CD4-positive, alpha-beta T cell treated with Interleukin-12 subunit alpha and Interleukin-12 subunit beta, for 1 hour (primary cell): ENCODE results near the gene IMP4.

Experiments used
- DNase-seq: peaks from one replicate; pipeline ENCODE4 v3.0.0-alpha.2; 2020

IMP4 gene

DNA sequence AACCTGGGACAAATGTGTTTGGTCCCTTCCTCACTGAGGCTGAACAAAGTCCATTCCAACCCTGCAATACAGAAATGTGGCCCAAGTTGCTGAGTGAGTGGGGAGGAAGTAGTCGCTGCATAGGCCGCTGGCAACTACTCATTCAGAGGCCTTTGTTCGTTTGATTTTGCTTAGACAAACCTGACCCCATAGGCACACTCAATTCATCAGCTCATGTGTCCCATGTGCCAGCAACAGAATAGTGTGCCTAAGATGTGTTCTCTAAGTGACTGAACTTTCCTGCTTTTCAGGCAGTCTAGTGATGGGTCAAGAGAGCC lies 36.2 kb downstream of the IMP4 start:
- no peak for DNase-seq

DNA sequence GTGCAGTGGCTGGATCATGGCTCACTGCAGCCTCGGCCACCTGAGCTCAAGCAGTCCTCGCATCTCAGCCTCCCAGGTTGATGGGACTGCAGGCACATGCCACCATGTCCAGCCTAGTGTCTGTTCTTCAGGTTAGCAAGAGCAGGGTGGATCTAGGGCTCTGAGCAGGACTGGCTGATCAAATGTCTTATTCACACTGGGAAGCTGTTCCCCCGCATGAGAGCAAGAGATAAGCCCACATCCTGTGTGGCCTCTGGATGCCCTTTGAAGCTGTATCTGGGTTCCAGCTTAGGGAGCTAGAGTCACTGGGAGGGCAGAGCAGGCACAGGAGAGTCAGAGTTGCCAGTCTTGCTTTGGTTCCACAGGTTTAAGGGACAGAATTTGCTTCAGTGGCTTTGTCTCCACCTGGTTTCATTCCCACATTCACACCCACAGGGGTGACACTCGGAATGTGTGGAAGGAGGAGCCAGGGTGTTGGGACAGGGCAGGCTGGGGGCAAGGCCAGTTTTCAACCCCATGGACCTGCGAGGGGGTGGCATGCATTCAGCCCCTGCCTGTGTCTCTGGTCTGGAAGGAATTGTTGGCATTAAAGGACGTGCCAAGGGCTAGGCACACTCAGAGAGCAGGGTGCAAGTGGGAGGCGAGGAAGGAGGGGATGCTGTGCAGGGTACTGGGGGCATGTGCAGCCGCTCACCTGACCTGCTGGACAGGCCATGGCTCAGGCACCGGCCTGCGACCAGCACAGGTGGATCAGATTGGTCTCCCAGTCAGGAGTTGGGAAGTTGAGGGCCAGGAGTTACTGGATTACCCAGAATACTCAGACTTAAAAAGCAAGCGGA lies 37.6 kb downstream of the IMP4 start:
- no peak for DNase-seq

DNA sequence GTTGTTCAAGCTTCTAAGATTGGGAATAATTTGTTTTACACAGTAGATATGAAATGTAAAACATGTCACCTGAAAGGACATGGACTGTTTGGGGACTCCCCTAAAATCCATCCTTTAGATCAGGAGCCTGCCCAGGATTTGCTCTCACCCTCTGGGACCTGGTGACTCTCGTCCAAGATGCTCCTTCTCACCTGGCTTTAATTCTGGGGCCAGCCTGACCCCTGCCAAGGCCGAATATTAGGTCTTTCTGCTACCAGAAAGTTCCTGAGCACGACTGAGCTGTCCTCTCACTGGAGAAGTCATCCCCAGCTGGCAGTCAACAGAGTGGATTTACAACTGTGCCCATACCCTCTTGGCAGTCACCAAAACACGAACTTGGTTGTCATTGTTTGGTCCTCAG lies 38.4 kb downstream of the IMP4 start:
- no peak for DNase-seq

DNA sequence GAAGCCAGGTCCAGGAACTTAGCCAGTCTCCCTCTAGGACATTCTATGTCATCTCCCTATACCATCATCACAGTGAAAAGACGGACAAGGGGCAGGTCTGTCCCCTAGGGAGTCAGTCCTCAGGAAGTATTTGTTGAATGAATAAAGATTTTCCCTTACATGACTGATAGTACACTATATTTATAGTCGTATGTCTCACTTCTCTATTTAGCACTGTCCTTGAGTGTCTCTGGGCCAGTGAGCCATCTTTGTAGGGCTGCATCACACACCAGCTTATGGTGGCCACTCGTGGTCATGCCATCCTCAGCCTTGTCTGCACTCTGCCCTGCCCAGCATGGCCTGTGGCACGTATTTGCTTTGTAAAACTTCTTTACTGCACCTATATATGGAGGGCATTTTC lies 38.9 kb downstream of the IMP4 start:
- DNase-seq, result no peak

DNA sequence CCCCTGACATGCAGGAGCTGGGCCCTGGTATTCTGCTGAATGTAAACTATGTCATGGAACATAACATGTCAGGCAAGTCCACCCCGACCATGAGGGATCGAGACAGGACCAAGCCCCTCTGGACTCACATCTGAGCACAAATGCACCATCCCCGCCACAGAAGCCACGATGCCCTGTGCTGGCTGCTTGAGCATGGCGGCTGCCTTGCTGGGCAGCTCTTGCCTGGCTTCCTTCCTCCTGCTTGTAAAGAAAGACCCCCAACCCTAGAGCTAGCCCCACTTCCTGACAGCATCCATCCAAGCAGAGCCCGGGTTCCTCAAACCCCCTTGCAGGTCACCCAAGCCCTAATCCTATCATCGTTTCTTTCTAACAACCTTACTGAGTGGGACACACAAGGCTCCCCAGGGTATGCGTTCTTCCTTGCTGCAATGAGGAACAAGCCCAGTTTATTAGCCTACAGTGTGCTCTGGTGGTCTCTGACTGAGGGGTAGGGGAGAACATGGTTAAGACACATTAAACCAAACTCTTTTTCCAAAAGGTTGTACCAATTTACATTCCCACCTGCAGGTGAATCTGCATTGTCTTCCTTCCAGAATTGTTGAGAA lies 39.7 kb downstream of the IMP4 start:
- DNase-seq, result no peak

DNA sequence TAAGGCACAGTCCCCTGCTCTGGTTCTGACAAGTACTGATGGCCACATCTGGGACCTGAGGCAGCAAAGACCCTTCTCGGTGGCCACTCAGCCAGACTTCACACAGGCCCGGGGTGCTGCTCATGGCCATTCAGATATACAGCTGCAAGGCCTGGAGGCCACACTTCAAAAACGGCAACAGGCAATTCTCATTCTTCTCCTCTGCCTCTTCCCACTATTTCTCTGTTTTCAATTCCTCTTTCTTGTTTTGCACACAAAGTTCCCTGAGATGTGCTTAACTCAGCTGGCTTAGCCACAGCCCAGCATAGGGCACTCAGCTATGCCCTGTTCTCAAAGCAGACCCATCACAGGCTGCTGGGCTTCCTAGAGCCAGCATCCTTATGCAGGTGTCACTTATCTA lies 43.0 kb downstream of the IMP4 start:
- DNase-seq, result no peak

DNA sequence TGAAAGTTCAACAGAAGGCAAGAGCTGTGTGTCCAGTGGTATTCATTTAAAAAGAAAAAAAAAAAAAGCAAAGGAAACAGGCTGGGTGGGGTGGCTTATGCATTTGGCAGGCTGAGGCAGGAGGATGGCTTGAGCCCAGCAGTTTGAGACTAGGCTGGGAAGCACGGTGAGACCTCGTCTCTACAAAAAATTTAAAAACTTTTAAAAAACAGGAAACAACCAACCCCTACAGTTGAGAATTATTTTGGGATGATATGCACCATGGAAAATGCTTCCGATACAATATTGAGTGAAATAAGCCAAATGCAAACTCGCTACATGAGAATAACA lies 44.3 kb downstream of the IMP4 start:
- DNase-seq, result no peak

DNA sequence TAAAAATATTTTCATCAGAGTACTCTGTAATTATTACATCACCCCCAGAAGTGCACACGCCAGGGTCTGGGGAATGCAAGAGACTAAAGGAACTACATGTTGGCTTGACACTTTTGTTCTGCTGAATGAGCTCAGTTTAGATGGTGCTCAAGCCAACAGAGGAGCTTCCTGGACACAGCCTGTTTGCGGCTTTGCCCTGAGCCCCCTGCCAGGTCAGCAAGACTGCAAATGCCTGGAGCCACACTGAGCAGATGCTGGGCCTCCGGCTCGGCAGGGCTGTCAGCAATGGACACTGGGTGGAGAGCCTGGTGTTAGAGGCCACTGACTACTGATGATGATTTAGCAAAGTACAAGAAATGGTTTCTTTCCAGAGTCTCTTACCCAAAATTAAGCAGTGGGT lies 45.1 kb downstream of the IMP4 start:
- no peak for DNase-seq

DNA sequence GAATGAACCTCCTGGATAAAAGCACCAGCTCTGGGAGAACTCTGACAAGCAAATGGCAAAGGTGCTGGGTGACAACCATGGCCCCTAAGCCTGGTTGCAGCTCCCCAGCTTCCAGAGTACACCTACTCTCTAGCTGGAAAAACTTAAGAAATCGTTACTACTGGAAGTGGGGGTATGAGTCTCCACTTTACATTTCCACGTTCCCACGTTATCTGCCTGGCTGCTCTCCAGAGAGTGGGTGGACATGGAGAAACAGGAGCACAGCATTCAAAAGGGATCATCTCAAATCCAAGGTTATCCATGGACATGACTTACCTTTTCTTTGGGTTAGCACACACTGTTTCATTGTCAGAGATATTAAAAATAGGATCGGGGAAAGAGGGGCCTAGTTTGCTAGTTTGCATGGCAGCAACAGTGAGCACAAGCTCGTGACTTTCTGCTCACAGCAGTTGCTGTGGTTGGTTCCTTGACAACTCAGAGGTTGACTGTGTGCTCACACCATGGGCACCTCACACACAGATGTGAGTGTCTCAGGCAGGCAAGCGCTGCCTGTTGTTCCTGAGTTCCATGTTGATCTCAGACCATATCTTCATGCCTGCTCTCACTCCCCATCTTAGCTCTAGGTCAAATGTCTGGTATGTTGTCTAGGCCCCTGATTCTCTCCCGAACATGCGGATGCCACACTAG lies 45.7 kb downstream of the IMP4 start:
- no peak for DNase-seq

DNA sequence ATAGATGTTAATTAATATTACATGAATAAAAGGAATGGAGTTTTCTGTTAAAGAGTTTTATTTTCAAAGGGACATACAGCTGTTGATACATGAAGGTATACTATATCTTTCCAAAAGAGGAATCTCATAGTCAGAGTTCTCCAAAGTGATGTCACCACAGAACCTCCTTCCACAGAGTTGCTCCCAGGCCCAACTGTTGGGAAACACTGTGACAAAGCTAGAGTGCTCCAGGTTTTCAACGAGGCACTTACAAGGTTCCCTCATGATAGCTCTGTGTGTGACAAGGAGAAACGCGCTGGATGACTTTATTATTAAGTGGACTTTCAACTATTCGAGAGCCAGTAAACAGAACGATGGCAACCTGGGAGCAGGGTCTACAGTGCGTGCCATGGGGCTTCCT lies 46.7 kb downstream of the IMP4 start:
- DNase-seq, result no peak

DNA sequence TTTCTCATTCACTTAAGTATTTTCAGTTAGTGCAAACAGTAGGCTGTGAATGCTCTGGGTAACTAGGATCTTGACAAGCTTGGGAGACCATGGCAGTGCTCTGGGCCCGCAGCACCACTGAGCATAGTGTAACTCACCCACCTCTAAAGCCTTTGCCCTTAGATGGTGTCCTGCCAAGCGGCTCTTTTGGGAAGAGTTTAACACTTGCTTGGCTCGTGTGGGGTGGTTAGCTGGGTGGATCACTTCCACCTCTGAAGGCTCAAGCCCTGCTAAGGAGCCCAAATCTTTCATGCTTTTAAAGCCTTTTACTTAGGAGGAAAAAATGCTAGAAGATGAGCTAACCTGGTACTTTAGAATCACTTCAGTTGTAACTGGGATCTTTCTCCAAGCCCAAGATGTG lies 47.1 kb downstream of the IMP4 start:
- DNase-seq, result no peak

DNA sequence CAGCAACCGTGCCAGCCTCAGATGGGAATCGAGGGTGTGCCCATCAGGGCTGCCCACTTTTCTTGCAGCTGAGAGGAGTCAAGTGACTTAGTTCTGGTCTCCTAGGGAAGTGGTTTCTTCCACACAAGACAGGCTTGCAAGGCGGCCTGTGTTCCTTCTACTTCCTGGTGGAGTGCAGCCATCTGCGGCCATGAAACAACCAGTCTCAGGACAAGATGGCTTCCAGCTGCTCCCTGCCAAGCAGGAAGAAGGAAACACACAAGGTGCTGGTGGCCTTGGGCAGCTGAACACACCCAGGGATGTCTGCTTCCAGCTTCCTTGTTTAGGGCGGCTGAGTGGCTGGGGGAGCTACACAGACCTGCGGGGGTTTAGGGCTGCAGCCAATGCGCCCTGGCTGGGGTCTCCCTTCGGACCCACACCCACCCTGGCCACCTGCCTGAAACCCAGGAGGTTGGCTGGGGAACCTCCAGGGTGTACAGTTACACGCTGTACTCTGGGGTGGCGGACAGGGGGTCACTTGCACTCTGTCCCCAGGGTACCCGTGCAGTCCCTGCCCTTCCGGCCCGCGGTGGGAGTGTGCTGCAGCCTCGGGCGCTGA lies 47.9 kb downstream of the IMP4 start:
- DNase-seq, result no peak

DNA sequence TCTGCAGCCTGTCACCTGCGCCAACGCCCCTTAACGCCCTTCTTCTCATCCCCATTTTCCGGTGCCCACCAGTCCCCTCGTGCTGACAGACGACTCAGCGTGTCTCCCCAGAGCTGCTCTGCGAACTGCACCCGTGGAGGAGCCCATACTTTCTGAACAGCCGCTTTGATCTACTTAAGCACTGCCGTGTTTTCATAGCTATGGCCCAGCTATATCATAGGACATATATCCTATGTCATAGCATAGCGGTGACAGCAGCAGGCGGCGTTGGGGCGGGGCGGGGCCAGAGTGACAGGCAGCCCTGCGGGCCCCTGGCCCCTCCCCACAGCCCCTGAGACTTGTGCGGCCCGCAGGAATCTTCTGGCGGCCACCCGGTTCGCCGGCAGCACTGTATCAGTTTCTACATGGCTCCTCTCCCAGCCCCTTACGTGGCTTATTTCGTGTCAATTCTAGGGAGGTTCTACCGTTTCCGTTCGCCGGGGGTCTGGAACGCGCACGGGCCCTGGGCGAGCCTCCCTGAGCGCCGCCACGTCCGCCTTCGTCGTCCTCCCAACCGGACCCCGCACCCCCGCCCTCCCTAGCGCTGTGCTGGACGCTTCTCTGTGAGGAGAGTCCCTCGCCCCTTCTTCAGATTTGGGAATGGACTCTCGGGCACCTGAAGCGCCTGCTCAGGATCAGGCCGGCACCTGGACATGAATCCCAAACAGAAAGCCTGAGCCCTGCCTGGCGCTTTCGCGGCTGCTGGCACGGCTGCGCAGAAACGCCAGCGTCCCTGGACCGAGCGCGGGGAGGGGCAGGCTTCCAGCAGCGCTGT lies 48.6 kb downstream of the IMP4 start:
- DNase-seq, result peak; percentile 57

DNA sequence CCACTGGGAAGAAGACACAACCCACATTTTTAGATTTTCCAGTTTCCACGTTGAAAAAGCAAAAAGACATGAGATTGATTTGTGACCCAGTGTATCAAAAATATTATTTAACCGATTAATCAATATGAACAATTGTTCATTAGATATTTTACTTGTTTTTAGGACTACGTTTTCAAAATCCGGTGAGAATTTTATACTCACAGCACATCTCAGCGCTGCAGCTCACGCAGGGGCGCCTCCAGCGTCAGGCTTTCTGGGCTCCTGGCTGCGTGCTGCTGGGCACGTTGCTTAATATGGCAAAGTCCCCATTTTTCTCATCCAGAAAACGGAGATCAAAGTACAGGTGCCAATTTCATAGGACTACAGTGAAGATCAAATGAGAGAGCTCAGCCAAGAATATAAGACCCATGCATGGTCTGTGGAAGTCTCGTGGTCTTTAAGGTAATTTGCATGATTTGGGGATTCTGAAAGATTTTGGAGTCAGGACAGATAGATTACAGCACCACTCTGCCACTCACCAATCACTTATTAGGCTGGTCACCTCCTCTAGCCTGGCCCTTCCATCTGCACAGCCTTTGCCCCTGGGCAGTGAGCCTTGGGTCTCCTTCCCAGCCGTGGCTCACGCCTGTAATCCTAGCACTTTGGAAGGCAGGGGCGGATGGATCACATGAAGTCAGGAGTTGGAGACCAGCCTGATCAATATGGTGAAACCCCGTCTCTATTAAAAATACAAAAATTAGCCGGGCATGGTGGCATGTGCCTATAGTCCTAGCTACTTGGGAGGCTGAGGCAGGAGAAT lies 49.4 kb downstream of the IMP4 start:
- no peak for DNase-seq

DNA sequence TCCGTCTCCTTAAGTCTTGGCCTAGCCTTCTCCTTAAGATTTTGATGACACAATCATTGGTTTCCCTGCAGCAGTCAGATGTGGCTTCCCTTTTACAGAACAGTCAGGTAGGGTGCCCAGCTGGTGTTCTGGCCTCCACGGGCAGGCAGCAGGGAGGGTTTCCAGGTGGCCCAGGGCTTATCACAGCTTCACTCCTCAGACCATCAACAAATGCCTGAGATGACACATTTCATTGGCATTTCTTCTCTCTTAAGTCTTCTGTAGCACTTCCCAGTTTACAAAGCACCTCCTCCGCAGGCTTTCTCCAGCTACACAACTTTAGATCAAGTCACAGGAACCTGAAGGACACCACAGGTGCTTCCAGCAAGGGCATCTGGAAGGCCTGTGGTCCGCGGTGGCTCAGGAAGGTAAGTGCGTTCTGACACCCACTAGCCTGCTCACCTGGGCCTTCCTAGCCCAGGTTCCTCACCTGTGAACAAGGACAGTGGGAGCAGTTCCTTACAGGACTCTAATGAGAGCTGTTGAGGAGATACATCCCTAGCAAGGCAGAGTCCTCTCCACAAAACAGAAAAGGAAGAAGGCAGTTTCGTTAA lies 50.7 kb downstream of the IMP4 start:
- DNase-seq, result no peak
